Skeletal muscle satellite cell (primary cell): ENCODE measurements around the gene LTBP1.
"Not testable (repeated sequence)": the region's sequence is repeated elsewhere in the genome, so short reads cannot be mapped to it uniquely, and the experiment has no call there.

ENCODE experiments used
- H3K27me3 ChIP-seq: 2 replicates; pipeline ENCODE4 v1.7.0; 2013; ENCODE audit warnings: low read length; ENCODE audit not compliant: control insufficient read depth, insufficient read depth
- H3K36me3 ChIP-seq: 2 replicates; pipeline ENCODE4 v1.7.0; 2013; ENCODE audit warnings: mild to moderate bottlenecking, control low read depth, low read length; ENCODE audit not compliant: insufficient read depth
- H3K4me1 ChIP-seq: 2 replicates; pipeline ENCODE4 v1.7.0; 2013; ENCODE audit warnings: low read length; ENCODE audit not compliant: control insufficient read depth, insufficient read depth
- H3K4me2 ChIP-seq: 2 replicates; pipeline ENCODE4 v1.7.0; 2013; ENCODE audit warnings: mild to moderate bottlenecking, low read length
- H3K4me3 ChIP-seq: 2 replicates; pipeline ENCODE4 v1.7.0; 2013; ENCODE audit warnings: low read length
- H3K9ac ChIP-seq: 2 replicates; pipeline ENCODE4 v1.7.0; 2013; ENCODE audit warnings: mild to moderate bottlenecking, low read depth, low read length, moderate library complexity
- H3K9me3 ChIP-seq: replicated peaks from 2 replicates; pipeline ENCODE4 v1.7.0; 2013; ENCODE audit warnings: mild to moderate bottlenecking, control low read depth, low read length

LTBP1 gene

GRCh38 chr2:33056170-33056569 lies 109.4 kb downstream of the LTBP1 start:
- H3K4me3 ChIP-seq: no peak overlapping the region
- H3K36me3 ChIP-seq: no peaks in the 10 kb centered on the region
- no peak overlapping the region for H3K9ac ChIP-seq
- no peaks in the 10 kb centered on the region for H3K27me3 ChIP-seq
- H3K4me1 ChIP-seq: peaks cover 15% of the 10 kb centered on the region
- no peak overlapping the region for H3K4me2 ChIP-seq
- H3K9me3 ChIP-seq: no peaks in the 10 kb centered on the region

DNA sequence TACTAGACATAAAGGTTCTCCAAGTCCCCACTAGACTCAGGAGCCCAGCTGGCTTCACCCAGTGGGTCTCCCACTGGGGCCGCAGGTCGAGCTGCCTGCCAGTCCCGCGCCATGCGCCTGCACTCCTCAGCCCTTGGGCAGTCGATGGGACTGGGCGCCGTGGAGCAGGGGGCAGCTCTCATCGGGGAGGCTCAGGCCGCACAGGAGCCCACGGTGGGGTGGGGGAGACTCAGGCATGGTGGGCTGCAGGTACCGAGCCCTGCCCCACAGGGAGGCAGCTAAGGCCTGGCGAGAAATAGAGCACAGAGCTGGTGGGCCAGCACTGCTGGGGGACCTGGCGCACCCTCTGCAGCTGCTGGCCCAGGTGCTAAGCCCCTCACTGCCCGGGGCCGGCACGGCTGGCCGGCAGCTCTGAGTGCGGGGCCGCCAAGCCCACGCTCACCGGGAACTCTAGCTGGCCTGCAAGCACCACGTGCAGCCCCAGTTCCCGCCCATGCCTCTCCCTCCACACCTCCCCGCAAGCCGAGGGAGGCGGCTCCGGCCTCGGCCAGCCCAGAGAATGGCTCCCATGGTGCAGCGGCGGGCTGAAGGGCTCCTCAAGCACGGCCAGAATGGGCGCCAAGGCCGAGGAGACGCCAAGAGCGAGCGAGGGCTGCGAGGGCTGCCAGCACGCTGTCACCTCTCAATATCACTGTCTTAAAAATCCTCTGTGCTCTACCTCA lies 110.7 kb downstream of the LTBP1 start:
- H3K4me3 ChIP-seq, H3K4me1 ChIP-seq, H3K4me2 ChIP-seq, H3K27me3 ChIP-seq, H3K36me3 ChIP-seq, H3K9me3 ChIP-seq, H3K9ac ChIP-seq: not testable (repeated sequence)

DNA sequence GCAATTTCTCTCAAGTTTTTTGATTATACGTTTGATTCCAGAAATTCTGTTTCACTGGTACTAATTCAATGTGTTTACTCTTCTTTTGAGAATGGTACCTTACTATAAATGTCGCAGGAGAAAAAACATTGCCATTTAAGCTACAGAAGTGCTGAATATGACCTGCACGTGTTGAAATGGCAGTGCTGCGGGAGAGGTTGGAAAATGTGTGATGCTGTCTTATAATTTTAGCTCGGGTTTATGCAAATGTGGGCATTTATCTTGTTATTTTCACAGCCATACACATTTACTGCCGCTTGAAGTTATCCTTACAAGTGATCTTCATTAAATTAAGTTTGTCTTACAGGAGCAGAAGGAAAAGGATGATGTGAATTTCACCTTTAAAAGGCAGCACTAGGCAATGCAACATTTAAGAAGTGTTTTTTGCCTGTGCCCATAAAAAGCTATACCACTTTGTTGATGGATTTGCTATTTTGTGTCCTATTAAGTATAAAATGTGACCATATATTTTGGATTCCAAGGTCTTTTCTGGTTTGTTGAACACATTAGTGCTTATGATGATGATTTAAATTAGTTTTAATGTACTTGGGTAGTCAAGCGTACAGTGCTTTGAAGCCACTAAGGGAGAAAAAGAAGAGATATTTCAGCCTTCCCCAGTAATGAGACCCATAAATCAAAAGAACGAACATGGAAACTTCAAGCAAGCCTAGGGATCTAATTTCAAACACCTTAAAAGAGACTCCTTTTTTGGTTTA lies 112.1 kb downstream of the LTBP1 start:
- no peaks in the 10 kb centered on the region for H3K36me3 ChIP-seq
- H3K9me3 ChIP-seq: no peaks in the 10 kb centered on the region
- no peak overlapping the region for H3K4me3 ChIP-seq
- no peak overlapping the region for H3K4me2 ChIP-seq
- no peaks in the 10 kb centered on the region for H3K27me3 ChIP-seq
- no peak overlapping the region for H3K9ac ChIP-seq
- H3K4me1 ChIP-seq: no peaks in the 10 kb centered on the region

- H3K4me2 ChIP-seq: no peak overlapping the region
- no peaks in the 10 kb centered on the region for H3K4me1 ChIP-seq
- H3K27me3 ChIP-seq: no peaks in the 10 kb centered on the region
- H3K9me3 ChIP-seq: no peaks in the 10 kb centered on the region
- H3K4me3 ChIP-seq: no peak overlapping the region
- H3K36me3 ChIP-seq: no peaks in the 10 kb centered on the region
- H3K9ac ChIP-seq: no peak overlapping the region
Measured at GRCh38 chr2:33059471-33060156, 112.9 kb downstream of the LTBP1 start.

- Histone ChIP-seq H3K9me3 (no peaks in the 10 kb centered on the region), H3K9ac (no peak overlapping the region), H3K36me3 (no peaks in the 10 kb centered on the region), H3K27me3 (no peaks in the 10 kb centered on the region), H3K4me1 (no peaks in the 10 kb centered on the region), H3K4me2 (no peak overlapping the region), H3K4me3 (no peak overlapping the region)
Measured at GRCh38 chr2:33060405-33060804, 113.7 kb downstream of the LTBP1 start.

DNA sequence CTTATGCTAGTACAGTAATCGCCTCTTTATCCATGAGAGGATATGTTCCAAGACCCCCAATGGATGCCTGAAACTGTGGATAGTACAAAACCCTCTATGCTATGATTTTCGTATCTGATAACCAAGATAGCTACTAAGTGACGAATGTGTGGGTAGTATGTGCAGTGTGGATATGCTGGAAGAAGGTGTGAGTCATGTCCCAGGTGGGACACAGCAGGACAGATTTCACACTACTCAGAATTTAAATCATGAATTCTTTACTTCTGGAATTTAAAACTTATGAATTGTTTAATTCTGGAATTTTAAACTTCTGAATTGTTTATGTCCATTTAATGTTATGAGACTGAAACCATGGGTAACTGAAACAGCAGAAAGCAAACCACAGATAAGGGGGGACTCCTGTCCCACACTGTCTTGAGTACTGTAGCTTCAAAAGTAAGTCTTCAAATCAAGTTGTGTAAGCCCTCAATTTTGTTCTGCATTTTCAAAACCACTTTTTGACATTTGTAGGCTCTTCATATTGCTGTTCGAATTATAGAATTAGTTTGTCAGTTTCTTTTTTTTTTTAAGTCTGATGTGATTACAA lies 116.0 kb downstream of the LTBP1 start:
- Histone ChIP-seq H3K9me3 (no peaks in the 10 kb centered on the region), H3K9ac (no peak overlapping the region), H3K4me2 (no peak overlapping the region), H3K27me3 (no peaks in the 10 kb centered on the region), H3K36me3 (no peaks in the 10 kb centered on the region), H3K4me1 (peaks cover 3% of the 10 kb centered on the region), H3K4me3 (no peak overlapping the region)

GRCh38 chr2:33064349-33064801 lies 117.6 kb downstream of the LTBP1 start:
- no peaks in the 10 kb centered on the region for H3K36me3 ChIP-seq
- H3K4me3 ChIP-seq: no peak overlapping the region
- no peaks in the 10 kb centered on the region for H3K27me3 ChIP-seq
- no peaks in the 10 kb centered on the region for H3K9me3 ChIP-seq
- H3K4me1 ChIP-seq: peaks cover 17% of the 10 kb centered on the region
- no peak overlapping the region for H3K9ac ChIP-seq
- no peak overlapping the region for H3K4me2 ChIP-seq

DNA sequence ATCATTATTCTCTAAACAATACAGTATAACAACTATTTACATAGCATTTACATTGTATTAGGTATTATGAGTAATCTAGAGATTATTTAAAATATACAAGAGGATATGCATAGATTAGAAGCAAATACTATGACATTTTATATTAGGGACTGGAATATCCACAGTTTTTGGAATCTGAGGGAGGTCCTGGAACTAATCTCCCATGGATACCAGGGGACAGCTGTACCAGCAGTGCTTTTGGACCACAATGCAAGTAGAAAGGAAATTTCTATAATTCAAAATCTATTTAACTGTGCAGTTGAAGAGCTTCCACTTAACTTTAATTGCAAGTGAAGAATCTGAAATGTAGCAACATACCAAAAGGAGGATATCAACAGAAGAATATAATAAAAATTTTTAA lies 120.8 kb downstream of the LTBP1 start:
- H3K9ac ChIP-seq: no peak overlapping the region
- H3K36me3 ChIP-seq: no peaks in the 10 kb centered on the region
- H3K27me3 ChIP-seq: no peaks in the 10 kb centered on the region
- H3K9me3 ChIP-seq: no peaks in the 10 kb centered on the region
- peaks cover 43% of the 10 kb centered on the region for H3K4me1 ChIP-seq
- H3K4me2 ChIP-seq: no peak overlapping the region
- no peak overlapping the region for H3K4me3 ChIP-seq

- H3K9me3 ChIP-seq: no peaks in the 10 kb centered on the region
- no peak overlapping the region for H3K9ac ChIP-seq
- H3K4me3 ChIP-seq: no peak overlapping the region
- H3K27me3 ChIP-seq: no peaks in the 10 kb centered on the region
- no peaks in the 10 kb centered on the region for H3K36me3 ChIP-seq
- peaks cover 49% of the 10 kb centered on the region for H3K4me1 ChIP-seq
- H3K4me2 ChIP-seq: peak overlapping the region; percentile 9
Measured at GRCh38 chr2:33068261-33068660, 121.5 kb downstream of the LTBP1 start.

GRCh38 chr2:33069894-33070651 lies 123.3 kb downstream of the LTBP1 start:
- Histone ChIP-seq H3K36me3 (no peaks in the 10 kb centered on the region), H3K9ac (peak overlapping the region; percentile 35), H3K4me3 (peak overlapping the region; percentile 22), H3K27me3 (no peaks in the 10 kb centered on the region), H3K4me1 (peaks cover 51% of the 10 kb centered on the region), H3K9me3 (no peaks in the 10 kb centered on the region), H3K4me2 (peak overlapping the region; percentile 61)

DNA sequence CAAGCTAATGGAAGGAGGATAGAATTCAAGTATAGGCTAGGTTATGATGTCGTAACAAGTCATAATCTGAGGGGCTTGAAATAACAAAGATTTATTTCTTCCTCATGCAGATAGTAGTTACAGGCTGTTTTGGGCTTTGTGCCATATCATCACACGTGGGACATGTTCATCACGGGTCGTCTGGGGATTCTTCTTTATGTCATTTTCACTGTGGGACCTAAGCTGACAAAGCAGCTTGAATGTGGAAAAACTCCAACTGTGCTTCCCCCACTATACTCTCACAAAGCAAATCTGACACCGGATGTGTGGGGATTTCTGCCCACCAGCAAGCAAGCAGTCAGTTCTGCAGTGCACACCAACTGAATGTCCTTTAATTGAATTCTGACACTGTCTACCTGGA lies 124.8 kb downstream of the LTBP1 start:
- Histone ChIP-seq H3K9me3 (no peaks in the 10 kb centered on the region), H3K4me1 (peaks cover 51% of the 10 kb centered on the region), H3K4me2 (no peak overlapping the region)

More for the DNA sequence above, 124.8 kb downstream of the LTBP1 start:
- no peaks in the 10 kb centered on the region for H3K27me3 ChIP-seq
- no peaks in the 10 kb centered on the region for H3K36me3 ChIP-seq
- no peak overlapping the region for H3K9ac ChIP-seq
- H3K4me3 ChIP-seq: no peak overlapping the region
